CD4-positive, alpha-beta T cell treated with Interleukin-17A for 4 hours (primary cell): ENCODE results near the gene CXXC1.
A peak's percentile ranks its signal among the peaks of the same experiment; 100 is the strongest.
"Not testable (repeated sequence)": the region's sequence is repeated elsewhere in the genome, so short reads cannot be mapped to it uniquely, and the experiment has no call there.

ENCODE experiments used
- DNase-seq: peaks from one replicate; pipeline ENCODE4 v3.0.0-alpha.2; 2020; ENCODE audit warnings: mixed read lengths

CXXC1 gene

DNA sequence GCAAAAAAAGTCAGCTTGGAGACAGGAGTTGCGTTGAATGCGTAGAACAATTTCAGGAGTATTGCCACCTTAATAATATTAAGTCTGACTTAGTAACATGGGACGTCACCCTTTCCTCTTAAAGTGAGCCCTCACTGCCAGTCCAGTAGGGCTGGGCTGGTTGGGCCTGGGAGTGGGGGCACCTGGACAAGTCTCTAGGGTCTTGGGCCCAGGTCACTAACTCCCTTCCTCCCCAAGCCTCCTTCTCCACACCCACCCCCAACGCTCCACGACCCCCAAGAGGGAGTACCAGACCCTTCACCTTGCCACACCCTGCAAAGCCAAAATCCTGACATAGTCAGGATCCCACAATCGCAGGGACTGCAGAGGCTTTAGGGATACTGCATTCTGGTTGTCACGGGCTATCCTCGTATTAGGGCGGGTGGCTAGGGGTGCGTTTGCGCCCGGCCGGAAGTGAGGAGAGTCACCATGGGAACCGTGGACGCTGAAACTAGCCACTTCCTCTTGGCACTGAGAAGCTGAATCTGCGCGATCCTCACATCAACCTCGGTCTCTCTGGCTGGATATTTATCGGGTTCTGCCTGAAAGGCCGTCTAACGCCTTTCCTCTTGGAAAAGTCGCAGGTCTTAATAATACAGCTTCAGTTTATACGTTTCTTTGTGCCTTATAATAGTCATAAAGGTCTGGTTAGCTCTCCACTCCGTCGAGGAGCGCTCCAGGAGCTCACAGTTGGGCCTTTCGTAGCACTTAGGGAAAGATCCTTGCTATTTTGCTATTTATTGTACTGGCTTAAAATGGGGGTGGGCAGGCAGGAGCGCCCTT, 10.3 kb upstream of the CXXC1 start:
- DNase-seq: peak; percentile 72

DNA sequence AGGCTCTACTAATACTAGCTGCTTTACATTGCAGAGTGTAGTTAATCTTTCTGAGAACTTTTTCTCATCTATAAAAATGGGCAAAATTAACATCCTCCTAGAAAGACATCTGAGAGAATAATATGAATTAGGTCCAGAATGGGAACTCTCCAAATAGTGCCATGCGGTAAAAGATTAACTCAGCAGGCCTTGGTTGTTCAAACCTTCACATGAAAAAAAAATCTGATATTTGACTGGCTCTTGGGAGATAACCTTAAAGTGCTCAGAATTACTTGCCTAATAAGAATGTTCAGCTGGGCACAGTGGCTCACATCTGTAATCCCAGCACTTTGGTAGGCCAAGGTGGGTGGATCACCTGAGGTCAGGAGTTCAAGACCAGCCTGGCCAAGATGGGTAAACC, 5.5 kb upstream of the CXXC1 start:
- DNase-seq: no peak

DNA sequence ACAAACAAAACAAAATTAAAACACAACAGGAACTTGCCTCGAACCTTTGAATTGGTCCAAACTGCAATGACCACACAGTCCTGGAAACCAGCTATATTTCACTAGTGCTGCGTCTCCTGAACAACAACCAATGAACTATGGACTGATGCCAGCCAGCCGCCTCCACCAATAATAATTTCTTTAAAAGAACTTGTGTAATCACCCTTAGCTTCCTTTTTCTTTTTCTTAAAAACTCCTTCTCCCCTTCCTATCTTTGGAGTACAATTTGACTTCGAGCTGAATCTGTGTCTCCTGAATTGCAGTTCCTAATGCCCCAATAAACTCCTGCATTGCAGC, 1.6 kb upstream of the CXXC1 start:
- DNase-seq: no peak

DNA sequence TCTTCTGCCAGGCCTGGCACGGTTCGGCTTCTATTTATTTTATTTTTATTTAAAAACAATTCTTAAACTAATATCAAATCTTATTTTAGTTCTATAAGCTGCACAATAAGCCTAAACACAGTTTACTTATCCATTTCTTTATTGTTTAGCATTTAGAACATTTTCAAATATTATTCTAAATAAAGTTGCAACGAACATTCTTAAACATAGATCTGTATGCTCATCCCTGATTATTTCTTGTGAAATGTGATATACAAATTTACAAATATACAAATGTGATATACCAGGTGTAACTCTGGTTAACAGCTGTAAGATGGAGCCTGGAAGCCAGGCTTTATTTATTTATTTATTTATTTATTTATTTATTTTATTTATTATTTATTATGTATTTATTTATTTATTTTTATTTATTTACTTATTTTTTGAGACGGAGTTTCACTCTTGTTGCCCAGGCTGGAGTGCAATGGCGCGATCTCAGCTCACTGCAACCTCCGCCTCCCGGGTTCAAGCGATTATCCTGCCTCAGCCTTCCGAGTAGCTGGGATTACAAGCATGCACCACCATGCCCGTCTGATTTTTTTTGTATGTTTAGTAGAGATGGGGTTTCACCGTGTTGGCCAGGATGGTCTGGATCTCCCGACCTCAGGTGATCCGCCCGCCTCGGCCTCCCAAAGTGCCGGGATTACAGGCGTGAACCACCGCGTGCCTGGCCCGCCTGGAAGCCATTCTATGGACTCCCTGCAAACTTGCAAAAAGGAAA, 1.0 kb upstream of the CXXC1 start:
- not testable (repeated sequence) for DNase-seq

DNA sequence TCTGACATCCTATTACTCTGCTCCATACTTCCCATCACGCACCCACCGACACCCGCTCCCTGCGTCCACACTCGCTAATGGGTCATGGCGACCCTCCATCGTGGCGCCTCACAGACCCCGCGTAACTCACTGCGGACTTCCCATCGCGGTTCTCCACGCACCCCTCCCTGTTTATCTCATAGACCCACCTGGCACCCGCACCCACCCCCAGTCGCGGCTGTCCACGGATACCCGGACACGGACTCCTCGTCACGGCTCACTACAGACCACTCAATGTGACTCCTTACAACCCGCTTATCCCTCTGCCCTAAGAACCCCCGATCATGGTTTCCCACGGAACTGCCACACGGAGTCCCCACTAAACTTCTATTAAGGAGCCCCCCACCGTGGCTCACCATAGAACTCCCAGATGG, 458 bp downstream of the CXXC1 start:
- DNase-seq: no peak

DNA sequence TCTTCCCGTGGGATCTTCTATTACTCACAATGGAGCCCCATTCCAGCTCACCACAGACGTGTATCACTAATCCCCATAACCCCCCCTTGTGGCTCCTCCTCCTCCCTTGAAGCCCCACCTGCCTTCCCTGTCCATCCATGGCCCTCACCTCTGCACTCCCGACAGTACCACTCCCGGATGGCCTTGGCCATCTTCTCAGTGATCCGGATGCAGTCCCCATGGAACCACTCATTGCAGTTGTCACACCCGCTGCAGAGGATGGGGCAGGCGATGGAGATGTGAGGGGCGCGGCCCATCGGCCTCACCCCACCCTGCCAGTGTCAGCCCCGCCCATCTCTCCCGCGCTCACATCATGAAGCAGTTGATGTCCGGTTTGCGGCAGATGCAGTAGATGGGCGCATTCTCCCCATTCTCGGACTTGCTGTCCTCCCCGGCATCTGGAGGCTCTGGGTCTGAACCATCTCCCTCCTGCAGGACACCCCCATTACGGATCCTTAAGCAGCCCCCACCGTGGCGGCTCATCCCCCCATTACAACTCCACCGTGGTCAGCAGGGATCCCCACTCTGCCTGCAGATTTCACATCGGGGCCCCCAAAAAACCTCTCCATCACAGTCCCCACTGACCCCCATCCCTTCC, 983 bp downstream of the CXXC1 start:
- DNase-seq: no peak

DNA sequence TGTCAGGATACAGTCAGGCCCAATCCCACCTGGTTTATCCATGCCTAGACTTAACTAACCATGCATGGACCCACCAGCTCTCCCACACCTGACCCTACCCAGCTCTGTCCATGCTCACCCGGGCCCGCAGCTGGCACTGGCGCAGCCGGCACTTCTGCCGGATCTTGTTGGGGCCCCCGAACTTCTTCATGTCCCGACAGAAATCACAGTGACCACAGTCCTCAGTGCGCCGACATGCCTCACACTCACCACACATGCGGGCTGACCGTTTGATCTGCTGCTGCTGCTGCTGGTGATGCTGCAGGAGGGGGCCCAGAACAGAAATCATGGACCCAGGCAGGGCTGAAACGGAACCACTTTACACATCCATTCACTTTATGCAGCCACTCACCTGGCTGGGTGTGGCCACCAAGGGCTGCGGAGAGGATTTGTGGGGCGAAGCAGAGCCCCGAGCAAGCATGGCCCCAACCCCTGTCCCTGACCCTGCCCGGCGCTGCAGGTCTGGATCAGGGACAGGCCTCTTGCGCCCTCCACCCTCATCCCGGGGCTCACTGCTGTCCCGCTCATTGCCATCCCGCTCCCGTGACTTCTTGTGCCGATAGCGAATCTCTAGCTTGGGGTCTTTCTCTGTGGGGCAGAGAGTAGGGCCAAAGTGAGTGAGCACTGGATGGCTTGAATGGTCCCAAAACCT, 1.7 kb downstream of the CXXC1 start:
- no peak for DNase-seq

DNA sequence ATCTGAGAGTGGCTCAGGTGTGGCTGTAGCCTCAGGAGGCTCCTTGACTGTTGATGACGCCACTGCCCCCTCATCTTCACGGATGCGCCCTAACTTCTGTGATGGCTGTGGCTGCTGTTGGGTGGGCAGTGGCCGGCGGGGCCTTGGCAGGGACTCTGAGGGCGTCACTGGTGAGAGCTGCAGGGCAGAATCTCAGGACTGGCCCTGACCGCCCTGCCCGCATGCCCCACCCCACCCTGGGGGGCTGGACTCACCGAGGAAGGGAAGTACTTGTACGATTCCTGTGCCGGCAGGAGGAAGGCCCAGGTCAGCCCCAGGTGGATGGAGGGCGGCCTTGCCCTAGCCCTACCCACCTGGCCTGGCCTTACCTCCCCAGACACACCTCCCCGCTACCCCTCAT, 2.4 kb downstream of the CXXC1 start:
- no peak for DNase-seq

DNA sequence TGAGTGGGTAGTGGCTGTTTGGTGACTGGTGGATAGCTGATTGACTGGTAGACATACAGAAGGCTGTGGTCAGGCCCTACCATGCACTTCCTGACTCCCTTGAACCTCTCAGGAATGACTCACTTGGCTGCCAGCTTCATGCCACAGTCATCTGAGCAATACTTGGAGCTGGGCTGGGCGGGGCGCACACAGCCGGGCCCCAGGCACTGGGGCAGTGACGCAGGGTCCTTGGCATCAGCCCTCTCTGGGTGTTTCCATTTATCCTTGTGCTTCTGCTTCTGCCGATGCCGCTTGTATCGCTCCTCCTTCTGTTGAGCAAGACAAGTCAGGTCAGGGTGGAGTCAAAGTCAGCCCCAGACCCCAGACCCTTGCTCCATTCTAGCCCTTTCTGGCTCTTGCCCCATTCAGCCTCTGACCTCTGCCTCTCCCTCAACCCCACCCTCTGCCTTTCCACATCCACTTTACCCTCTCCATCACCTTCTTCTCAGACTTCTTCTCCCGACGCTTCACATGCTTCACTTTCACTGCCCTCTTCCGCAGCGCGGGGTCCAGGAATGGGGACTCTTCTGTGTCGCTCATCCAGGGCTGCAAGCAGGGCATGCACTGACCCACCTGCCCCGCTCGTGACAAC, 3.1 kb downstream of the CXXC1 start:
- no peak for DNase-seq

DNA sequence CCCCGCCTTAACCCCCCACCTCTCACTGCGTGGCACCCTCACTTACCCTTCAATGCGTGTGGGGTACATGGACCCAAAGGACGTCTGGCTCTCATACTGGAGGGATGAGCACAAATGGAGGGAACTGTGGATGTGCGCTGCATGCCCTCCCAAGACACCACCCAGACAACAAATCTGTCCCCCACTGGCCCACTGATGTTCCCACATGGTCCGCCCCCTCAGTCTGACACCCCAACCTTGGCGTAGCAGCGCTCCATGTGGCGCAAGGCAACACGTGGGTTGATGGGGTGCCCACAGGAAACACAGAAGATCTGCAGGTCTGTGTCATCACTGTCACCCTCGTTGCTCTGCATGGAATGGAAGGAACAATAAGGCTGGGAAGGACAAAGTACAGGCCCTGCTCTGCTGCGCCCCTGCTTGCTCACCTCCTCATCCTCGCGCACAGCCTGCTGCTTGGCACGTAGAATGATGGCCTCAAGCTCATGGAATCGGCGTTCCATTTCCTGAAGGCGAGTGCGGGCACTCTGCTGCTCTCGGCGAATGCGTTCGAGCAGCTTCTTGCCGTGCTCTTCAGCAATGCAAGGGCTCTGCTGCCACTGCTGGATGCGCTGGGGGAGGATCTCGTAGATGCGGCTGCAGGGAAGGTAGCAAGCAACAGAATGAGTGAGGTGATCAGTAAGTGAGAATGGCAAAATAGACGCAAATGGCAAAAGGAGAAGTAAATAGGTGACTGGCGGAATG, 3.9 kb downstream of the CXXC1 start:
- DNase-seq: no peak

DNA sequence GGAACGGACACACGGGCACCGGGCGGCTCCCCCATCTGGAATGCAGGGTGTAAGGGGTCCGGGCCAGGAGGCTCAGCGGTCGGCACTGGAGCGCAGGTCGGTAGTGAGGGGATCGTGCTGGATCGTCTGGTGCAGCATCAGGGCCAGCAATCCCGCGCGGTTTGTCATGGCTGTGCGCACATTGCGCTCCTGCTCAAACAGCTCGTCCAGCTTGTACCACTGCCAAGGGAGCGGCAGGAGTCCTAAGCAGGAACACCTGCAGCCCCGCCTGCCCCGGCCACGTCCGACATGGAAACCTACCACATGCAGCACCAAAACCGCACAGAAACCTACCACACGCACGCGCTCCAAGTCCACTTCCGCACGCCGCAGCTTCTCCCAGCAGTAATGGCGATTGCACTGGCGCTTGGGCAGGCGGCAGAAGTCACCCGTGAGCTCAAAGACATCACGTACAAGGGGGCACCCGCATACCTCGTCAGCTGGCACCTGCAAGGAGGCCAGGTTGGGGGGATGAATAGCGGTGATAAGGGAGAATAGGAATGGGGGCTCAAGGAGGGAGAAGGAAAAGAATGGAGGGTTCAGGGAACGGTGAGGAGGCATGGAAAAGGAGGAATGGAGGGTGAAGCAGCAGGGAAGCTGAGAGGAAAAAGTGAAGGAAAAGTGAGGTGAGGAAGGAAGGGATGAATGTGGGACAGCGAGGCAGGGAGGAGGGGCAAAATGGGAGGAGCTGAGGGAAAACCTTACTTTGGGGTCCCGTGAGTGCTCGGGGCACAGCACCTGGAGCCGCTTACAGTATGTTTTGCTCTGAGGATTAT, 4.8 kb downstream of the CXXC1 start:
- DNase-seq: no peak

DNA sequence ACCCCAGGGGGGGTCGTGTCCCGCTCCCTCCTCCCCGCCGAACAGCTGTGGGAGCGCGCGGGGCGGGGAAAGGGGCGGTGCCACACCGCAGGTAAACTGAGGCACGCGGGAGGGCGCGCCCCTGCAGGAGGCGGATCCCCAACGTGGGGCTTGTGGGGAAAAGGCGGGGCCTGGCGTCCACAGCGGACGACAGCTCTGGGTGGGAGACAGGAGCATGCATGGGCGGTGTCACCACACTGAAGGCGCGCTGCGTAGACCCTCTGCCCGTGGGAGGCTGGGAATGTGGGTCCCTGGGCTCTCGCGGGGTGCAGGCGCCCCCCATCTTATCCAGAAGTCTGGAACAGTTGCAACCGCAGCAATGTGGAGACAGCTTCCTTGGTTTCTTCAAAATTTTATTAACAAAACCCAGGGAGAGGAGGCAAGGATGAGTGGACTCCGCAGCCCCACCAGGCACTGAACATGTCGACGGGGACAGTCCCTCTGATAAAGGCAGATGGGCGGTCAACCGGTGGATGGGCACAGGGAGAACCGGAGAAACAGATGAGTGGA, 5.4 kb downstream of the CXXC1 start:
- DNase-seq: no peak

DNA sequence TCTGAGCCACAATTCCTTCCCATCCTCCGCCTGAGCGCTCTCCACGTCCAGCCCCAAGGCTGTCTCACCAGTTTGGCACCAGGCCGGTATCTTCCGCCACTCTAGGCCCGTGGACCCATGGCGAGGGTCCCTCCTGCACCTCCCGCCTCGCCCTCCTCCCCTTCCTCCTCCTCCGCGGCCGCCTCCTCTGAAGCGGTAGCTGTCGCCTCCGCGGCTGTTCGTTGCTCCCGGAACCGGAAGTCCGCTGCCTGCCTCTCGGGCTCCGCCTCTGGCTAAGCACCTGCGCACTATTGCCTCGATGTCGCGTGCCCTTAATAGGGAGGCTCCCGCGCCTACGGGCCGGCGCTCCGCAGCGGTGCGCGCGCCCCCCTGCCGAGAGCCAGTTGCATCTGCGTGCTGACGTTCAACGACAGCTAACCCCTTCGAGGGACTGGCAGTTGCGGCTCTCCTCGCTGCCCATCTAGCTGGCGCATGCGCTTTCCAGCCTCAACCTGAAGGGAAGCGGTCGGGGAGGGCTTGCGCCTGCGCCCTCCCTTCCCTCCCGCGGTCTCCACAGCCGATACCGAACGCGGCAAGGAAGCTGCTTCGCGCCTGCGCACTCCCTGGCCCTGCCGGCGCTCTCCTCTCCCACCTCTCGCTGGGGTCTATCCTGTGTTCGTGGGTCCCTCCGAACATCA, 6.1 kb downstream of the CXXC1 start, which contains the start of gene MBD1:
MBD1 (minus strand) TSS at position 229 of the 677 bp plus-strand sequence. CDS start 1,531 bp downstream, outside the sequence.
- DNase-seq: peak; percentile 97

DNA sequence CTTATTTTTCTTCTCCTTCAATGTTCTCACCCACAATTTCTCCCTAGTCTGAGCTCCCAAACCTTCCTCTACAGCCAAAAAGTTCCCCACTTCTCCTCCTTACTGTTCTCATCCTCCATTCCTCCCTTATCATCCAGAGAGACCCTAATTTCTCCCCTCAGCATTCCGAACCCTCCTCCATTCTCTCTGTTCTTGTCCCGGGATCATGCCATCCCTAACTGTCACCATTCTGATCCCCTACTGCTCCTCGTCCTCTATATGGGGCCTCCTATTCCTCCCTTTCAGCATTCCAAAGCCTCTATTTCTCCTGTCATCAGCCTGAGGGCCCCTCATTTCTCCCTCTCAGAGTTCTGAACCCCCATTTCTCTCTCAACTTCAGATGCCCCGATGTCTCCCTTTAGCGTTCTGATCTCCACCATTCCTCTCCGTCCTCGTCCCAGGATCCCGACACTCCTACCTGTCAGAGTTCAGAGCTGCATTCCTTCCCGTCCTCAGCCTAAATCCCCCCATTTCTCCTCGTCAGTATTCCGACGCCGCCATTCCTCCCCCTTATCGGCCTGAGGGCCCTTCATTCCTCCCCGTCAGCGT, 6.7 kb downstream of the CXXC1 start:
- DNase-seq: no peak

DNA sequence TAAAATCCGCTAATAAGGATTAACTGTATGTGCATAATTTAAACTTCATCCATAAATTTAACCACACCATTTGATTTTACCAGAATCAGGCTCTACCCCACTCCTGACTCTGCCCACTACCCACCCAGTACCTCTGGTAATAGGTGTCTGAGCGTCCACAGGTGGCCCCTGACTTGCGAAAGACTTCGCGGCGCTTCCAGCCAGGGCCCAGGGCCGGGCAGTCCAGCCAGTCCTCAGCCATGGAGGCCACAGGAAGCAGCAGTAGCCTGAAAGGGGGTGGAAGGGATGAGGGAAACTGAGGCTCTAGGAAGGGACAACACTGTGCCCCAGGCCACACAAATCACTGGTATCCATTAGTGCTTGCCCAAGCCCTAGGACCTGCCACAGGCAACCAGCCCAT, 7.7 kb downstream of the CXXC1 start:
- no peak for DNase-seq

DNA sequence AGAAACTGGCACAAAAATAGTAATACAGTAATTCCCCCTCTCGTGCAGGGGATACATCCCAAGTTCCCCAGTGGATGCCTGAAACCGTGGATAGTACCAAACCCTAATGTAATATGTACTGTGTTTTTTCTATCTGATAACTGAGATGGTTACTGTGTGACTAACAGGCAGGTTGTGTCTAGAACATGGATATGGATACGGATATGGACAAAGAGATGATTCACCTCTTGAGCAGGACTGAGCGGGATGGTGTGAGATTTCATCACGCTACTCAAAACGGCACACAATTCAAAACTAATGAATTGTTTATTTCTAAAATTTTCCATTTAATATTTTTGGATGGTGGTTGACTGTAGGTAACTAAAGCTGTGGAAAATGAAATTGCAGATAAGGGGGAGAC, 9.6 kb downstream of the CXXC1 start:
- no peak for DNase-seq

DNA sequence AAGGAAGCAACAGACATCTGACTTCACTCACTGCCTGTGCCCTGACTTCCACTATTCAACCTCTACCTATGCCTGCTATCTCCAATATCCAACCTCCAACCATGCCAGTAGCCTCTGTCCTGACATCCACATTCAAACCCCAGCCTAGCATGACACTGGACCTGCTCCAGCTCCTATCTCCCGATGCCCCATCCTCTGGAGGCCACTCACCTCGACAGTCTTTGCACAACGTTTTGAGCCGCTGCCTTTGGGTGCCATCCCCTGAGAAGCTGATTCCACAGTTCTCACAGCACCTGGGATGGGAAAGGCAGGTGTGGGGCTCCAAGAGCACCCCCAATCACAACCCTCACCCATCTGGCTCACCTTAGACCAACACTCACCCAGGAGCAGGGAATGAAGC, 11.0 kb downstream of the CXXC1 start:
- DNase-seq: no peak

DNA sequence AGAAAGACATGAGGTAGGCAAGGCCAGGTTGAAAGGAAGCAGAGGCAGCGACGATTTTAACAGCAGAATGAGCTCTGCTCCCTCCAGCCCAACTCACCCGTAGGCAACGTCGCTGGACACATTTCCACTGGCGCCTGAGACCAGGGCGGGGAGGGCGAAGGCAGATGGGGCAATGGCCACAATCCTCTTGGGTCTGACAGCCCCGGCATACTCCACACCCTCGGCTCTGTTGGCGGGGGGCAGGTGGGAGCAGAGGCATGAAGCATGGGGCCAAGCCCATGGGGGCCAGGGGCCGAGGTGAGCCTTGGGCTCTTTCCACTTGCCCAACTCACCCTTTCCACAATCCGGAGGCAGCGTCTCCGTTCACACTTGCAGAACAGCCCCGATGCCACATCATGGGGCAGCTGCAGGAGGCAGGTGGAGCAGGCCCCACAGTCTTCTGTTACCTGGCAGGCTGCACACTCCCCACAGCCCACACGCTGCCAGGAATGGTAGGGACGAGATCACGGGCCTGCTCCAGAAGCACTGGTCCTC, 11.9 kb downstream of the CXXC1 start:
- DNase-seq: no peak

DNA sequence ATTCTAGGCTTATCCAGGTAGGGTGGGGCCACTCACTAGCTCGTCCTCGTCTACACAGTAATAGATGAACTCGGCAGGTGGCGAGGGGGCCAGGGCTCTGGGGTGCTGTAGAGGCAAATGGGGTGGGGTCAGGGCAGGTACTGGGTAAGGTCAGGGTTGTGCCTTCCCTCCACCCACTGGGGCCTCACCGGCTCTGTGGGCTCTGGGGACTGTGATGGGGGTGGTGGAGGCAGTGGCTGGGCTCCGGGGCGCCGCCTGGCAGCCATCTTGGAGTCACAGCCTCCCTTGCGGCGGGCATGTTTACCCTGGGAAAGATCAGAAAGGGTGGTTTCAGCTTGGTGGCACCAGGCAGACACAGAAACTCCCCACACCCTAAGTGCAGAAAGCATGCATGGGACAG, 12.6 kb downstream of the CXXC1 start:
- no peak for DNase-seq

DNA sequence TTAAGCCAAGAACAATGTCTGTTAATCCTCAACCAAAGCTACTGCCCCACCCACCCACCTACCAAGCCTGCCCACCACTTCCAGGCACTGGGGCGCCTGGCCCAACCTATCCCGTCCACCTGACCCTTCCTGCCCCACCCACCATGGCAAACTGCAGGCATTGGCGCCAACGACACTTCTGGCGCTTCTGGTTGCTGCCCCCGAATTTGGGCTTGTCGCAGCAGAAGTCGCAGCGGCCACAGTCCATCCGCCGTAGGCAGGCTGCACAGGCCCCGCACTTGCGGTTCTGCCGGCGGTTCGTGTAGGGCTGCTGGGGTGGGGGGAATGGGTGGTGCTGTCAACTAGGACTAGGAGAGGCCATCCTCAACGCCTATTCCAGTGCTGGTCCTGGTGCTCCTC, 13.4 kb downstream of the CXXC1 start:
- no peak for DNase-seq
